CD8-positive, alpha-beta memory T cell (primary cell): ENCODE results near the gene FHOD1. TPM values are rescaled to one million over a fixed set of nuclear protein-coding genes. Genes with fewer than 3 reads are reported as not detected.

ENCODE experiments used
- CTCF ChIA-PET: fragments of 350-600 bp; sonication (Branson Sonifier 250); formaldehyde crosslinking; loops from one replicate; lab custom pipeline; 2021; ENCODE audit warnings: antibody characterized with exemption; lab: Charles Lee
- POLR2A ChIA-PET: fragments of 350-600 bp; sonication (Branson Sonifier 250); formaldehyde crosslinking; loops from one replicate; lab custom pipeline; 2021; ENCODE audit warnings: antibody characterized with exemption; lab: Charles Lee
- DNase-seq, 5 donors: peaks; one replicate each; pipeline versions ENCODE4 v3.0.0 to v3.0.0-alpha.2; 2020 to 2022; ENCODE audit warnings: mixed read lengths in 1 of 5
- H3K27ac ChIP-seq: one replicate; pipeline ENCODE4 v1.7.0; 2013; ENCODE audit warnings: low read depth, mild to moderate bottlenecking, low read length, moderate library complexity
- H3K27me3 ChIP-seq: 2 replicates; pipeline ENCODE4 v1.7.0; 2013; ENCODE audit warnings: low read length, mild to moderate bottlenecking; ENCODE audit not compliant: insufficient read depth, poor library complexity, severe bottlenecking
- H3K36me3 ChIP-seq: 2 replicates; pipeline ENCODE4 v1.7.0; 2013; ENCODE audit warnings: mild to moderate bottlenecking, low read length, moderate library complexity; ENCODE audit not compliant: insufficient read depth
- H3K4me1 ChIP-seq: 2 replicates; pipeline ENCODE4 v1.7.0; 2013; ENCODE audit warnings: mild to moderate bottlenecking, low read length, moderate library complexity; ENCODE audit not compliant: insufficient read depth
- H3K4me3 ChIP-seq: 2 replicates; pipeline ENCODE4 v1.7.0; 2013; ENCODE audit warnings: mild to moderate bottlenecking, low read length
- H3K9me3 ChIP-seq: 2 replicates; pipeline ENCODE4 v1.7.0; 2013; ENCODE audit warnings: mild to moderate bottlenecking, low read length
- H3K27ac Mint-ChIP-seq, 8 donors: one replicate each; pipeline ENCODE4 v1.8.0; 2020 to 2021; ENCODE audit warnings: mixed read lengths in 8 of 8, mild to moderate bottlenecking in 6 of 8, inconsistent platforms in 3 of 8, moderate library complexity in 3 of 8
- H3K27me3 Mint-ChIP-seq, 2 donors: one replicate each; pipeline ENCODE4 v1.8.0; 2020 to 2021; ENCODE audit warnings: mixed read lengths in 2 of 2, mild to moderate bottlenecking in 1 of 2, moderate library complexity in 1 of 2
- H3K36me3 Mint-ChIP-seq, 3 donors: one replicate each; pipeline ENCODE4 v1.8.0; 2020 to 2021; ENCODE audit warnings: mixed read lengths in 3 of 3, inconsistent platforms in 1 of 3, mild to moderate bottlenecking in 1 of 3
- H3K4me1 Mint-ChIP-seq, 3 donors: one replicate each; pipeline ENCODE4 v1.8.0; 2020 to 2021; ENCODE audit warnings: mixed read lengths in 3 of 3, inconsistent platforms in 1 of 3, mild to moderate bottlenecking in 1 of 3
- H3K4me3 Mint-ChIP-seq, 7 donors: one replicate each; pipeline ENCODE4 v1.8.0; 2020 to 2021; ENCODE audit warnings: mixed read lengths in 7 of 7, mild to moderate bottlenecking in 6 of 7, moderate library complexity in 4 of 7, inconsistent platforms in 2 of 7
- H3K9me3 Mint-ChIP-seq, 5 donors: one replicate each; pipeline ENCODE4 v1.8.0; 2020 to 2022; ENCODE audit warnings: mixed read lengths in 5 of 5, mild to moderate bottlenecking in 3 of 5, moderate library complexity in 2 of 5, inconsistent platforms in 1 of 5
- polyA plus RNA-seq: library from polyadenylated mRNA; unstranded; fragments of 300-500 nt; fragmentation: Illumina TruSeq; gene quantifications from one replicate; pipeline ENCODE4 v1.2.3, GENCODE V29; 2021
- total RNA-seq, 2 experiments: library from RNA; stranded (reverse); gene quantifications; one replicate each; pipeline ENCODE4 v1.2.3, GENCODE V29; 2021

The FHOD1 gene
- total and polyA plus RNA-seq, 3 experiments from 2014 or later = 5.5 to 117 (median 111) TPM

DNA sequence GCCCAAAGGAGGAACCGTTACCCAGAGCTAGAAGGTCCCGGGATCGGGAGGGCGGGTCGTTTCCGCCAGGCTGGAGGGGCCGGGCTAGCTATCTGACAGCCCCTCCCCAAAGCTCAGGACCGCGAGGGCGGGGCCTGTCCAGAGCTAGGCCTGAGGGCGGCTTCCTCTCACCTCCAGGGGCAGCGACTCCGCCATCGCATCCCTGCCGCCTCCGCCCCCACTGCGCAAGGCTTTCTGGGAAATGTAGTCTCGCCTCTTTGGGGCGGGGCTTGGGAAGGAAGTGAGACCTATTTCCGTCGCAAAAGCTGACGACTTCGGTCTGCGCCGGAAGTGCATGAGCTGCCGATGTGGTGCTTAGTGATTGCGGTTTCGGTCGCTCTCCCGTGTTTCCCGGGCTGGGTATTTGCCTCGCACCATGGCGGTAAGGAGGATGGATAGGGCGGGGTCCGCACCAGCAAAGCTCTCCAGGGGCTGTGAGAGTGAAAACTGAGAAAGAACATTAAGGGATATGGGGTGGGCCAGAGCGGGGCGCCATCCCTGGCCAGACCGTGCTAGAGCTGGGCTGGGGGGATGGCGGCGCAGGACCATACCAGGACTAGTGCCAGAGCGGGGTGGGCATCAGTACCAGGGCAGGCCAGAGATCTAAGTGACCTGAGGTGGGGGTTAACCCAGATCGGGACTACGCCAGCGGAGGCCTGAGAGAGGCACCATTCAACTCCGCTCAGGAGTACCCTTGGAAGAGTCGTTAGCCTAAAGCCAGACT lies 20.3 kb downstream of the FHOD1 start, which contains the start of gene TMEM208:
Gene TMEM208 (plus strand): TSS at position 327 of the 763 bp plus-strand sequence. CDS start 89 bp downstream, at position 416.
- Mint-ChIP-seq H3K27me3 (peaks cover 0 to 2% of the 10 kb centered on the region in 2 donors), H3K4me1 (peaks cover 39 to 60% (median 50%) of the 10 kb centered on the region in 3 donors), H3K27ac (peak within 1 kb of the TSS; percentile 93 to 99 (median 98)), H3K4me3 (peak within 1 kb of the TSS; percentile 98 to 100 (median 99)), H3K36me3 (peaks cover 0 to 53% (median 8%) of the 10 kb centered on the region in 3 donors), H3K9me3 (no peaks in the 10 kb centered on the region)
- POLR2A ChIA-PET = interaction anchor here (0.9 to 3.1 kb wide), 5 partner anchors 11 to 199 kb away, joined by 3 to 15 read pairs (median 7); partner anchors contain the start of genes FHOD1 and SLC9A5
- Histone ChIP-seq H3K4me1 (peaks cover 42% of the 10 kb centered on the region), H3K36me3 (peaks cover 29% of the 10 kb centered on the region), H3K27ac (peak within 1 kb of the TSS; percentile 94), H3K27me3 (no peaks in the 10 kb centered on the region), H3K9me3 (no peaks in the 10 kb centered on the region), H3K4me3 (peak within 1 kb of the TSS; percentile 99)
- CTCF ChIA-PET = interaction anchor here (1.0 to 2.4 kb wide), 12 partner anchors 10 to 707 kb away, joined by 3 to 12 read pairs (median 4); partner anchors contain the start of gene FHOD1
- peak; percentile 94 to 98 (median 96) for DNase-seq

DNA sequence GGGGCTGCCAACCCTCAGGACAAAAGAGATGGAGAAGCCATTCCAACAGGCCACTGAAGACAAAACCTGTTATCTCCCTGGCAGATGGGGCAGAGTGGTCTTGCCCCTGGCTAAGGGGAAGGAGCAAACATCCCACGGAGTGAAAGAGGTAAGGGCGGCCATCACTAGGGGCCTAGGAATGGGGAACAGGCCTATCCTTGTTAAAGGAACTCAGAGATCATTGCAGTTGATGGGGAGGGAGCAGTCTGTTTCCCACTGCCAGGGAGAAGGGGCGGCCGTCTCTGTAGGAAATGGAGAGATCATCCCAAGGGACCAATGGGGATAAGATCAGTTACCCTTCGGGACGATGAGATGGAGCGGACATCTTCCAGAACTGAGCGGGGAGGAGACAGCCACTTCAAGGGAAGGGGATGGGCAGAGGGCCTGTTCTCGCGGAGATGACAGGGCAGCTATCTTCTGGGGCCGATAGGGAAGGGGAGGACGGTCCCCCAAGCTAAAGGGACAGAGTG lies 20.9 kb downstream of the FHOD1 start:
- Mint-ChIP-seq H3K4me1 (peaks cover 39 to 60% (median 50%) of the 10 kb centered on the region in 3 donors), H3K4me3 (peak overlapping the region; percentile 98 to 100 (median 99)), H3K9me3 (no peaks in the 10 kb centered on the region), H3K27ac (peak overlapping the region; percentile 93 to 99 (median 98)), H3K27me3 (peaks cover 0 to 2% of the 10 kb centered on the region in 2 donors), H3K36me3 (peaks cover 0 to 47% (median 8%) of the 10 kb centered on the region in 3 donors)
- Histone ChIP-seq H3K27ac (peak overlapping the region; percentile 94), H3K4me1 (peaks cover 42% of the 10 kb centered on the region), H3K4me3 (peak overlapping the region; percentile 99), H3K36me3 (peaks cover 24% of the 10 kb centered on the region), H3K27me3 (no peaks in the 10 kb centered on the region), H3K9me3 (no peaks in the 10 kb centered on the region)
- no peak for DNase-seq
- POLR2A ChIA-PET = interaction anchor here (0.9 to 3.1 kb wide), 5 partner anchors 11 to 198 kb away, joined by 3 to 15 read pairs (median 7); partner anchors contain the start of genes FHOD1 and SLC9A5
- CTCF ChIA-PET = interaction anchor here (1.0 to 2.4 kb wide), 10 partner anchors 9 to 708 kb away, joined by 3 to 12 read pairs (median 4); partner anchors contain the start of gene FHOD1

GRCh38 chr16:67223992-67224391 lies 23.3 kb downstream of the FHOD1 start:
- H3K4me3 Mint-ChIP-seq = peak overlapping the region in 1 of 7 donors; percentile 62
- DNase-seq = no peak
- peak overlapping the region in 4 of 8 donors; percentile 8 to 93 (median 40) for H3K27ac Mint-ChIP-seq
- peaks cover 0 to 2% of the 10 kb centered on the region in 2 donors for H3K27me3 Mint-ChIP-seq
- Histone ChIP-seq H3K4me1 (peaks cover 42% of the 10 kb centered on the region), H3K27me3 (no peaks in the 10 kb centered on the region), H3K9me3 (no peaks in the 10 kb centered on the region), H3K4me3 (no peak overlapping the region), H3K36me3 (peaks cover 15% of the 10 kb centered on the region), H3K27ac (no peak overlapping the region)
- CTCF ChIA-PET = interaction anchor here (1.0 kb wide), 1 partner anchor 55 kb away, joined by 3 read pairs; no protein-coding TSS in a partner anchor
- peaks cover 0 to 25% (median 11%) of the 10 kb centered on the region in 3 donors for H3K36me3 Mint-ChIP-seq
- H3K9me3 Mint-ChIP-seq = no peaks in the 10 kb centered on the region
- POLR2A ChIA-PET = no interaction called here
- H3K4me1 Mint-ChIP-seq = peaks cover 39 to 56% (median 50%) of the 10 kb centered on the region in 3 donors

DNA sequence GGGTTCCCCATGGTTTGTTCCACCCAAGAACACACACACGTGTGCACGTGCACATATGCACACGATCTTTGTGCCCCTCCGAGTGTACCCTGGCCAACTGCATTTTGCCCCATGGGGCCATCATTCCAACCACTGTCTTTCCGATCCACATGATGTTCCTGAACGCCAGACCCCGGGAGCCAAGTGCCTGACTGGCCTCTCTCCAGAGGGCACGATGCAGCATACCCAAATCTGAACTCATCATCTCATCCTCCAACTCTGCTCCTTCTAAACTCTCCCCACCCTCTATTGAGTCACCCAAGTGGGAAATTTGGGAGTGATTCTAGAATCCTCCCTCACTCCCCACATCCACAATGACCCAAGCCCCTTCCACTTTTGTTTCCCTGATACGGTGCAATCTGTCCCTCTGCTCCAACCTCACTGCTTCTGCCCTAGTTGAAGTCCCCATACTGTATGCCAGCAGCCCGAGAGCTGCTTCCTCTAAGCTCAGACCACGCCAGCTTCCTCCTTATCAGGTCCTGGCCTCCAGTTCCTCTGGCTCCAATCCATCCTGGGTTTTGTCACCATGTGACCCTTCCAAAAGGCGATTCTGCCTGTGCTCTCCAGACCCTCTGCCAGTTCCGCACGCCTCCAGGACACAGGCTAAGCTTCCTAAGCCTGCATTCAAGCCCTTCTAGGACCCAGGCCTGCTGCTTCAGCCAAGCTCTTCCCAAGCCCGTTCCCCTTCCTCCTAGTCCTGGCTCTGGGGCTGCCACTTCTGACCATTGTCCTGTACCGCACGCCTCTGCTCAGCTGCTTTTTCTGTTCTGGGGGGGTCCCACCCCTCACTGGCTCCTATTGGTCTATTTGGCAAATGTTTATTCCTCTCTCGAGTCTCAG lies 30.4 kb downstream of the FHOD1 start:
- Histone ChIP-seq H3K27me3 (no peaks in the 10 kb centered on the region), H3K4me3 (no peak overlapping the region), H3K9me3 (no peaks in the 10 kb centered on the region), H3K27ac (no peak overlapping the region), H3K36me3 (no peaks in the 10 kb centered on the region), H3K4me1 (no peaks in the 10 kb centered on the region)
- peaks cover 0 to 10% (median 9%) of the 10 kb centered on the region in 3 donors for H3K36me3 Mint-ChIP-seq
- ChIA-PET POLR2A (interaction anchor here (0.7 kb wide), 1 partner anchor 187 kb away, joined by 3 read pairs; no protein-coding TSS in a partner anchor), CTCF (interaction anchor here (1.2 to 1.7 kb wide), 2 partner anchors 8 to 10 kb away, joined by 3 to 5 read pairs; partner anchors contain the start of gene TMEM208)
- DNase-seq = no peak
- H3K27ac Mint-ChIP-seq = peak overlapping the region in 2 of 8 donors; percentile 25 to 51
- H3K27me3 Mint-ChIP-seq = no peaks in the 10 kb centered on the region
- peak overlapping the region in 1 of 7 donors; percentile 37 for H3K4me3 Mint-ChIP-seq
- no peaks in the 10 kb centered on the region for H3K4me1 Mint-ChIP-seq
- no peaks in the 10 kb centered on the region for H3K9me3 Mint-ChIP-seq

DNA sequence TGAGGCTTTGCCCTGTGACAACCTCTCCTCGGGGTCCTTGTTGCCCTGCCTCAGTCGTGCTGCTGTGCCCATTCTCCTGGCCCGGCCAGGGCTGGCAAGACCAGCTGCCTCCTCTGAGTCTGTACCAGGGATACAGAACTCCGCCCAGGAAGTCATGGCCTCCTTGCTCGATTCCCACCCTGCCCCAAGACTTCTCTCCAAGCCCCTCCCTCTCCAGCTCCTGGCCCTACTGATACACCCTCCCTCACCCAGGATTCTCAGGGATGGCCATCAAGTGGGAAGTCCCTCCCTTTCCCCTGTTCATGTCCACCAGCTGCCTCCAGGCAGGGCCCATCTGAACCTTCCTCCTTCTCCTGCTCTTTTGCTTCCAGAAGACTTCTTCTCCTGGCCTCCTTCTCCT lies 31.6 kb downstream of the FHOD1 start:
- Mint-ChIP-seq H3K36me3 (peaks cover 0 to 10% (median 7%) of the 10 kb centered on the region in 3 donors), H3K4me3 (no peak overlapping the region), H3K4me1 (no peaks in the 10 kb centered on the region), H3K9me3 (no peaks in the 10 kb centered on the region), H3K27ac (peak overlapping the region in 1 of 8 donors; percentile 38), H3K27me3 (peaks cover 0 to 2% of the 10 kb centered on the region in 2 donors)
- POLR2A ChIA-PET = no interaction called here
- no peaks in the 10 kb centered on the region for H3K27me3 ChIP-seq
- no peaks in the 10 kb centered on the region for H3K4me1 ChIP-seq
- no peaks in the 10 kb centered on the region for H3K36me3 ChIP-seq
- no peak overlapping the region for H3K4me3 ChIP-seq
- H3K9me3 ChIP-seq = no peaks in the 10 kb centered on the region
- CTCF ChIA-PET = no interaction called here
- no peak overlapping the region for H3K27ac ChIP-seq
- DNase-seq = no peak

GRCh38 chr16:67213197-67214019 lies 33.9 kb downstream of the FHOD1 start:
- no peaks in the 10 kb centered on the region for H3K27me3 ChIP-seq
- POLR2A ChIA-PET = no interaction called here
- CTCF ChIA-PET = no interaction called here
- H3K9me3 ChIP-seq = no peaks in the 10 kb centered on the region
- no peak for DNase-seq
- no peaks in the 10 kb centered on the region for H3K4me1 ChIP-seq
- Mint-ChIP-seq H3K9me3 (no peaks in the 10 kb centered on the region), H3K4me1 (no peaks in the 10 kb centered on the region), H3K4me3 (no peak overlapping the region), H3K36me3 (peaks cover 0 to 7% (median 5%) of the 10 kb centered on the region in 3 donors), H3K27ac (no peak overlapping the region), H3K27me3 (peaks cover 0 to 2% of the 10 kb centered on the region in 2 donors)
- no peaks in the 10 kb centered on the region for H3K36me3 ChIP-seq
- no peak overlapping the region for H3K4me3 ChIP-seq
- H3K27ac ChIP-seq = no peak overlapping the region

DNA sequence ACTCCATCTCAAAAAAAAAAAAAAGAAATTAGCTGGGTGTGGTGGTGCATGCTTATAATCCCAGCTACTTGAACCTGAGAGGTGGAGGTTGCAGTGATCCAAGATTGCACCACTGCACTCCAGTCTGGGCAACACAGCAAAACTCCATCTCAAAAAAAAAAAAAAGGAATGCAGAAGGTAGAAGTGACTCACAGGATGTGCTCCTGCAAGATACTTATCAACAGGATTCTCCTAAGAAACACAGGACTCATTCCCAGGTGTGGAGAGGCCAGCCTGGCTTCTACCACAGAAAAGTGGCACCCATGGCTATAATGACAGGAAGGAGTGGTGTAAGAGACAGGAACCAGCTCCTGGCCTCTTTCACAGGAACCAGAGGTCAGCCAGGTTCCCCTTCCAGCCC lies 34.5 kb downstream of the FHOD1 start:
- Histone ChIP-seq H3K4me1 (no peaks in the 10 kb centered on the region), H3K27ac (no peak overlapping the region), H3K36me3 (no peaks in the 10 kb centered on the region), H3K27me3 (no peaks in the 10 kb centered on the region), H3K9me3 (no peaks in the 10 kb centered on the region), H3K4me3 (no peak overlapping the region)
- Mint-ChIP-seq H3K27me3 (peaks cover 0 to 2% of the 10 kb centered on the region in 2 donors), H3K4me3 (no peak overlapping the region), H3K27ac (no peak overlapping the region), H3K9me3 (no peaks in the 10 kb centered on the region), H3K36me3 (peaks cover 0 to 5% (median 5%) of the 10 kb centered on the region in 3 donors), H3K4me1 (no peaks in the 10 kb centered on the region)
- DNase-seq = no peak
- ChIA-PET POLR2A (no interaction called here), CTCF (no interaction called here)
